Mammary epithelial cell (primary cell): ENCODE results near the gene TTC28.
A peak's percentile ranks its signal among the peaks of the same experiment; 100 is the strongest.

ENCODE experiments used
- CTCF ChIP-seq, 2 donors: IDR thresholded peaks in 1 of 2; conservative IDR thresholded peaks in 1 of 2; 2 replicates each; pipeline ENCODE4 v1.5.1; 2011 to 2012; ENCODE audit warnings: inconsistent platforms in 2 of 2, low read length in 2 of 2, mild to moderate bottlenecking in 2 of 2, control low read depth in 1 of 2, low read depth in 1 of 2; ENCODE audit not compliant: insufficient read depth in 1 of 2; ENCODE audit errors: extremely low read depth in 1 of 2
- EZH2 ChIP-seq: IDR thresholded peaks from 2 replicates; pipeline ENCODE4 v1.6.1; 2012; ENCODE audit warnings: low read length, inconsistent platforms, borderline replicate concordance

- TF ChIP-seq CTCF (conservative IDR thresholded peaks at IDR 0.05 in 1 of 2, IDR thresholded peaks at IDR 0.05 in 1 of 2; ENCODE audit: extremely low read depth in 1 of 2, insufficient read depth in 1 of 2, low read depth in 1 of 2, low read length in 2 of 2) (peak; percentile 31 to 41), EZH2 (no peak)
These were observed 567.0 kb downstream of the TTC28 start for GRCh38 chr22:28112548-28113043.
